T-cell (primary cell): Measurements from ENCODE around the gene SEC24A. TPM values are rescaled to one million over a fixed set of nuclear protein-coding genes. Genes with fewer than 3 reads are reported as not detected.
"Not testable (repeated sequence)": the region's sequence is repeated elsewhere in the genome, so short reads cannot be mapped to it uniquely, and the experiment has no call there.

Experiments used
- ATAC-seq, 4 experiments: fragments of 200-7000 bp in 3 of 4; fragments of 150-1000 bp in 1 of 4; cut with Tn5 transposase; replicated peaks in 1 of 4; 1 replicate in 3 of 4; 2 replicates in 1 of 4; pipeline ENCODE4 v1.10.0; 2021; ENCODE audit warnings: moderate library complexity in 3 of 4, mild to moderate bottlenecking in 2 of 4, moderate number of reproducible peaks in 1 of 4
- CTCF ChIA-PET, 2 donors: fragments of 300-600 bp; sonication (Branson Sonifier 250); formaldehyde crosslinking; loops; one replicate each; lab custom pipeline; 2022; ENCODE audit warnings: antibody characterized with exemption in 2 of 2; lab: Charles Lee
- POLR2A ChIA-PET, 2 donors: fragments of 300-600 bp; sonication (Branson Sonifier 250); formaldehyde crosslinking; loops; one replicate each; lab custom pipeline; 2022; ENCODE audit warnings: antibody characterized with exemption in 2 of 2; lab: Charles Lee
- DNase-seq, 35 experiments: peaks; one replicate each; pipeline versions ENCODE4 v3.0.0 to v3.0.0-alpha.2; 2013 to 2023
- H3K27ac ChIP-seq: one replicate; pipeline ENCODE4 v1.5.1; 2013; ENCODE audit warnings: low read length
- H3K27me3 ChIP-seq, 2 experiments: replicated peaks in 1 of 2; 1 replicate in 1 of 2; 2 replicates in 1 of 2; pipeline versions ENCODE4 v1.6.1 to v1.7.0; 2013; ENCODE audit warnings: low read length in 1 of 2, mixed read lengths in 1 of 2; ENCODE audit not compliant: control insufficient read depth in 2 of 2, insufficient read depth in 2 of 2; ENCODE audit errors: extremely low read depth in 1 of 2
- H3K36me3 ChIP-seq, 2 donors: 1 replicate in 1 of 2; 2 replicates in 1 of 2; pipeline versions ENCODE4 v1.6.1 to v1.7.0; 2013; ENCODE audit warnings: low read length in 1 of 2; ENCODE audit not compliant: control insufficient read depth in 2 of 2, insufficient read depth in 1 of 2; ENCODE audit errors: extremely low read depth in 1 of 2
- H3K4me1 ChIP-seq, 2 experiments: 1 replicate in 1 of 2; 2 replicates in 1 of 2; pipeline versions ENCODE4 v1.6.1 to v1.7.0; 2013; ENCODE audit warnings: low read length in 2 of 2, mixed read lengths in 1 of 2; ENCODE audit not compliant: insufficient read depth in 2 of 2, control insufficient read depth in 1 of 2; ENCODE audit errors: extremely low read depth in 1 of 2
- H3K4me3 ChIP-seq, 2 donors: 1 replicate in 1 of 2; 2 replicates in 1 of 2; pipeline versions ENCODE4 v1.5.1 to v1.7.0; 2013; ENCODE audit warnings: mild to moderate bottlenecking in 2 of 2, low read length in 1 of 2, moderate library complexity in 1 of 2; ENCODE audit not compliant: control insufficient read depth in 1 of 2; ENCODE audit errors: extremely low read depth in 1 of 2
- H3K9me3 ChIP-seq: 2 replicates; pipeline ENCODE4 v1.7.0; 2013
- H3K27ac Mint-ChIP-seq, 2 donors: one replicate each; pipeline ENCODE4 v1.8.0; 2020 to 2021; ENCODE audit warnings: mild to moderate bottlenecking in 2 of 2, mixed read lengths in 2 of 2
- H3K27me3 Mint-ChIP-seq, 2 donors: one replicate each; pipeline ENCODE4 v1.8.0; 2021 to 2022; ENCODE audit warnings: mixed read lengths in 2 of 2
- H3K36me3 Mint-ChIP-seq: one replicate; pipeline ENCODE4 v1.8.0; 2021; ENCODE audit warnings: mixed read lengths
- H3K4me1 Mint-ChIP-seq, 3 donors: one replicate each; pipeline ENCODE4 v1.8.0; 2020 to 2022; ENCODE audit warnings: mixed read lengths in 3 of 3, mild to moderate bottlenecking in 1 of 3
- H3K4me3 Mint-ChIP-seq, 3 donors: one replicate each; pipeline ENCODE4 v1.8.0; 2020 to 2022; ENCODE audit warnings: mild to moderate bottlenecking in 3 of 3, mixed read lengths in 3 of 3, moderate library complexity in 3 of 3
- H3K9me3 Mint-ChIP-seq, 3 donors: one replicate each; pipeline ENCODE4 v1.8.0; 2020 to 2022; ENCODE audit warnings: mixed read lengths in 3 of 3
- WGBS: methylation state at CpG from one replicate; pipeline ENCODE4 v1.1.5; 2013; ENCODE audit warnings: missing lambda C conversion rate; ENCODE audit not compliant: insufficient coverage; 5-methylcytosine and 5-hydroxymethylcytosine counted together
- total RNA-seq, 35 experiments: library from RNA in 6 of 35; stranded (reverse) in 6 of 35; fragments of 120-200 nt in 1 of 35; gene quantifications; one replicate each; pipeline versions ENCODE4 v1.2.1 to v1.2.4 and lab custom pipeline; 2013 to 2026

The SEC24A gene
- total RNA-seq, 5 donors from 2014 or later (not counting 1 experiment from before 2014, with no cell fraction given): 15.4 to 17.7 (median 16.1) TPM

GRCh38 chr5:134625559-134625958, 23.0 kb upstream of the SEC24A start:
- no peak overlapping the region for H3K27ac ChIP-seq
- no peaks in the 10 kb centered on the region for H3K9me3 ChIP-seq
- ATAC-seq (no peak), DNase-seq (no peak)
- H3K4me1 ChIP-seq: peaks cover 0 to 2% of the 10 kb centered on the region in 2 experiments
- 100% methylated on average over 1 of the region's 1 CpG for WGBS
- Mint-ChIP-seq H3K4me1 (peaks cover 25 to 33% (median 31%) of the 10 kb centered on the region in 3 donors), H3K9me3 (no peaks in the 10 kb centered on the region), H3K4me3 (no peak overlapping the region), H3K27ac (no peak overlapping the region), H3K27me3 (no peaks in the 10 kb centered on the region), H3K36me3 (peaks cover 20% of the 10 kb centered on the region)
- CTCF ChIA-PET: no interaction called here
- H3K27me3 ChIP-seq: no peaks in the 10 kb centered on the region
- H3K4me3 ChIP-seq: no peak overlapping the region
- POLR2A ChIA-PET: interaction anchor here in 1 of 2 donors (0.6 kb wide), 1 partner anchor 11 kb away, joined by 3 read pairs; no protein-coding TSS in a partner anchor
- H3K36me3 ChIP-seq: peaks cover 11 to 24% of the 10 kb centered on the region in 2 donors

- WGBS: 80% methylated on average over 1 of the region's 2 CpGs
Measured at GRCh38 chr5:134626369-134627014, 22.1 kb upstream of the SEC24A start.

GRCh38 chr5:134634227-134634626, 14.4 kb upstream of the SEC24A start:
- H3K4me1 Mint-ChIP-seq: peaks cover 17 to 23% (median 23%) of the 10 kb centered on the region in 3 donors
- Histone ChIP-seq H3K27ac (no peak overlapping the region), H3K4me3 (no peak overlapping the region), H3K36me3 (no peaks in the 10 kb centered on the region), H3K27me3 (no peaks in the 10 kb centered on the region), H3K4me1 (peaks cover 4 to 18% of the 10 kb centered on the region in 2 experiments), H3K9me3 (no peaks in the 10 kb centered on the region)
- CTCF ChIA-PET: interaction anchor here (0.6 to 0.9 kb wide), 3 partner anchors 15 to 92 kb away, joined by 3 to 4 read pairs (median 3); partner anchors contain the start of gene SEC24A (in 1 of the 2)
- H3K27me3 Mint-ChIP-seq: no peaks in the 10 kb centered on the region
- H3K9me3 Mint-ChIP-seq: no peaks in the 10 kb centered on the region
- 96% methylated on average over 8 of the region's 10 CpGs for WGBS
- ATAC-seq: no peak
- POLR2A ChIA-PET: interaction anchor here in 1 of 2 donors (0.6 kb wide), 1 partner anchor 53 kb away, joined by 5 read pairs; no protein-coding TSS in a partner anchor
- H3K36me3 Mint-ChIP-seq: peaks cover 3% of the 10 kb centered on the region
- no peak for DNase-seq
- peak overlapping the region in 2 of 3 donors; percentile 28 to 41 for H3K4me3 Mint-ChIP-seq
- no peak overlapping the region for H3K27ac Mint-ChIP-seq

More at GRCh38 chr5:134626369-134627014, 22.1 kb upstream of the SEC24A start:
- Histone ChIP-seq H3K36me3 (peaks cover 10 to 17% of the 10 kb centered on the region in 2 donors), H3K27ac (no peak overlapping the region), H3K4me1 (peaks cover 3 to 4% of the 10 kb centered on the region in 2 experiments), H3K9me3 (no peaks in the 10 kb centered on the region), H3K27me3 (no peaks in the 10 kb centered on the region), H3K4me3 (no peak overlapping the region)
- no peaks in the 10 kb centered on the region for H3K27me3 Mint-ChIP-seq
- H3K4me1 Mint-ChIP-seq: peaks cover 33 to 41% (median 38%) of the 10 kb centered on the region in 3 donors
- CTCF ChIA-PET: interaction anchor here in 1 of 2 donors (0.7 kb wide), 1 partner anchor 630 kb away, joined by 6 read pairs; no protein-coding TSS in a partner anchor
- peak overlapping the region in 1 of 2 donors; percentile 55 for H3K27ac Mint-ChIP-seq
- H3K9me3 Mint-ChIP-seq: no peaks in the 10 kb centered on the region
- no peak overlapping the region for H3K4me3 Mint-ChIP-seq
- peaks cover 22% of the 10 kb centered on the region for H3K36me3 Mint-ChIP-seq
- POLR2A ChIA-PET: interaction anchor here in 1 of 2 donors (0.7 kb wide), 1 partner anchor 405 kb away, joined by 5 read pairs; no protein-coding TSS in a partner anchor
- DNase-seq (no peak), ATAC-seq (no peak)

- H3K4me3 ChIP-seq, H3K36me3 ChIP-seq, H3K27ac Mint-ChIP-seq, H3K36me3 Mint-ChIP-seq, H3K9me3 Mint-ChIP-seq, H3K9me3 ChIP-seq, H3K27me3 Mint-ChIP-seq, H3K27me3 ChIP-seq, H3K4me3 Mint-ChIP-seq, H3K27ac ChIP-seq, DNase-seq, ATAC-seq: not testable (repeated sequence)
- peaks cover 12 to 19% (median 18%) of the 10 kb centered on the region in 3 donors for H3K4me1 Mint-ChIP-seq
- peaks cover 4 to 18% of the 10 kb centered on the region in 2 experiments for H3K4me1 ChIP-seq
- ChIA-PET POLR2A (interaction anchor here in 1 of 2 donors (0.6 kb wide), 1 partner anchor 34 kb away, joined by 3 read pairs; no protein-coding TSS in a partner anchor), CTCF (interaction anchor here in 1 of 2 donors (0.6 kb wide), 1 partner anchor 30 kb away, joined by 4 read pairs; no protein-coding TSS in a partner anchor)
- no CpG with 5 or more reads among the region's 1 CpG for WGBS
Measured at GRCh38 chr5:134635366-134635765, 13.2 kb upstream of the SEC24A start.

GRCh38 chr5:134637116-134637721, 11.4 kb upstream of the SEC24A start:
- peaks cover 0 to 7% of the 10 kb centered on the region in 2 experiments for H3K4me1 ChIP-seq
- ATAC-seq (no peak), DNase-seq (no peak)
- H3K36me3 ChIP-seq: no peaks in the 10 kb centered on the region
- peaks cover 0 to 9% (median 7%) of the 10 kb centered on the region in 3 donors for H3K4me1 Mint-ChIP-seq
- no peaks in the 10 kb centered on the region for H3K9me3 Mint-ChIP-seq
- no peak overlapping the region for H3K4me3 Mint-ChIP-seq
- WGBS: 100% methylated on average over 3 of the region's 9 CpGs
- no peaks in the 10 kb centered on the region for H3K9me3 ChIP-seq
- ChIA-PET CTCF (no interaction called here), POLR2A (no interaction called here)
- H3K27me3 ChIP-seq: no peaks in the 10 kb centered on the region
- H3K27ac Mint-ChIP-seq: no peak overlapping the region
- no peak overlapping the region for H3K4me3 ChIP-seq
- no peak overlapping the region for H3K27ac ChIP-seq
- no peaks in the 10 kb centered on the region for H3K36me3 Mint-ChIP-seq
- H3K27me3 Mint-ChIP-seq: no peaks in the 10 kb centered on the region

GRCh38 chr5:134638760-134639201, 9.8 kb upstream of the SEC24A start:
- H3K4me1 Mint-ChIP-seq: peaks cover 0 to 5% (median 2%) of the 10 kb centered on the region in 3 donors
- ATAC-seq (no peak), DNase-seq (no peak)
- H3K4me1 ChIP-seq: no peaks in the 10 kb centered on the region
- H3K4me3 Mint-ChIP-seq: no peak overlapping the region
- no peak overlapping the region for H3K27ac ChIP-seq
- no peaks in the 10 kb centered on the region for H3K9me3 Mint-ChIP-seq
- no peaks in the 10 kb centered on the region for H3K27me3 Mint-ChIP-seq
- WGBS: 100% methylated on average over 2 of the region's 4 CpGs
- no peaks in the 10 kb centered on the region for H3K36me3 Mint-ChIP-seq
- H3K27ac Mint-ChIP-seq: no peak overlapping the region
- H3K9me3 ChIP-seq: no peaks in the 10 kb centered on the region
- H3K27me3 ChIP-seq: no peaks in the 10 kb centered on the region
- no peaks in the 10 kb centered on the region for H3K36me3 ChIP-seq
- H3K4me3 ChIP-seq: no peak overlapping the region
- CTCF ChIA-PET: no interaction called here
- POLR2A ChIA-PET: no interaction called here
